Ascending aorta (tissue), 2 donors: ENCODE data around the gene INSC. TPM values are rescaled to one million over a fixed set of nuclear protein-coding genes. Genes with fewer than 3 reads are reported as not detected.

Source experiments
- DNase-seq, 2 donors: peaks; one replicate each; pipeline ENCODE4 v3.0.0-alpha.2; 2019; ENCODE audit warnings: low spot score in 2 of 2
- H3K27ac ChIP-seq, 2 donors: fragments of 200-600 bp; sonication (generic); one replicate each; pipeline ENCODE4 v1.5.1; 2016 to 2017; ENCODE audit warnings: mild to moderate bottlenecking in 1 of 2
- H3K27me3 ChIP-seq: fragments of 200-600 bp; sonication (generic); one replicate; pipeline ENCODE4 v1.5.1; 2017
- H3K36me3 ChIP-seq, 2 donors: fragments of 200-600 bp; sonication (generic); one replicate each; pipeline ENCODE4 v1.5.1; 2016
- H3K4me1 ChIP-seq, 2 donors: fragments of 200-600 bp; sonication (generic); one replicate each; pipeline ENCODE4 v1.5.1; 2016 to 2017; ENCODE audit warnings: mild to moderate bottlenecking in 1 of 2
- H3K4me3 ChIP-seq, 2 donors: fragments of 200-600 bp; sonication (generic); one replicate each; pipeline ENCODE4 v1.5.1; 2016 to 2017; ENCODE audit warnings: mild to moderate bottlenecking in 1 of 2
- H3K9me3 ChIP-seq, 2 donors: fragments of 200-600 bp; sonication (generic); one replicate each; pipeline ENCODE4 v1.5.1; 2016
- CTCF ChIP-seq, 3 experiments: fragments of 200-600 bp in 2 of 3; fragments of 450-650 bp in 1 of 3; sonication (generic) in 2 of 3; IDR thresholded peaks; one replicate each; pipeline ENCODE4 v1.5.1; 2016 to 2019; ENCODE audit warnings: antibody characterized with exemption in 3 of 3, mild to moderate bottlenecking in 1 of 3, moderate library complexity in 1 of 3
- intact Hi-C: fragments of 100-400 bp; cut with DNase I; formaldehyde crosslinking; loops from one replicate; pipeline ENCODE4 v1.15.1; 2023
- total RNA-seq: library from RNA; depleted of rRNA; stranded (reverse); fragments of >200 nt; gene quantifications from one replicate; pipeline ENCODE4 v1.1.0, GENCODE V29; 2016

Gene INSC
- total RNA-seq, 1 donor from 2014 or later = not detected

GRCh38 chr11:15106201-15106965 is 8.3 kb upstream of the INSC start:
- H3K36me3 ChIP-seq = no peaks in the 10 kb centered on the region
- no peak overlapping the region for H3K4me3 ChIP-seq
- intact Hi-C loops = no loop called here
- H3K27ac ChIP-seq = no peak overlapping the region
- no peaks in the 10 kb centered on the region for H3K27me3 ChIP-seq
- no peaks in the 10 kb centered on the region for H3K9me3 ChIP-seq
- no peaks in the 10 kb centered on the region for H3K4me1 ChIP-seq
- TF ChIP-seq CTCF (IDR thresholded peaks at IDR 0.05) = no peak
- no peak for DNase-seq

- Histone ChIP-seq H3K36me3 (no peaks in the 10 kb centered on the region), H3K27me3 (no peaks in the 10 kb centered on the region), H3K27ac (no peak overlapping the region), H3K9me3 (no peaks in the 10 kb centered on the region), H3K4me3 (no peak overlapping the region), H3K4me1 (no peaks in the 10 kb centered on the region)
- intact Hi-C loops = no loop called here
- no peak for DNase-seq
- no peak for TF ChIP-seq CTCF (IDR thresholded peaks at IDR 0.05)
Observed at GRCh38 chr11:15107730-15108515, 6.8 kb upstream of the INSC start.

- intact Hi-C loops = no loop called here
- Histone ChIP-seq H3K4me1 (no peaks in the 10 kb centered on the region), H3K27me3 (no peaks in the 10 kb centered on the region), H3K4me3 (no peak overlapping the region), H3K36me3 (no peaks in the 10 kb centered on the region), H3K9me3 (no peaks in the 10 kb centered on the region), H3K27ac (no peak overlapping the region)
- no peak for TF ChIP-seq CTCF (IDR thresholded peaks at IDR 0.05)
- no peak for DNase-seq
Observed at GRCh38 chr11:15108592-15109130, 6.1 kb upstream of the INSC start.

GRCh38 chr11:15109602-15110001 is 5.1 kb upstream of the INSC start:
- H3K9me3 ChIP-seq = no peaks in the 10 kb centered on the region
- intact Hi-C loops = no loop called here
- DNase-seq = no peak
- TF ChIP-seq CTCF (IDR thresholded peaks at IDR 0.05) = no peak
- H3K4me3 ChIP-seq = no peak overlapping the region
- H3K27ac ChIP-seq = no peak overlapping the region
- no peaks in the 10 kb centered on the region for H3K27me3 ChIP-seq
- peaks cover 0 to 2% of the 10 kb centered on the region in 2 donors for H3K4me1 ChIP-seq
- no peaks in the 10 kb centered on the region for H3K36me3 ChIP-seq

GRCh38 chr11:15111215-15111614 is 3.5 kb upstream of the INSC start:
- no peak for TF ChIP-seq CTCF (IDR thresholded peaks at IDR 0.05)

More at GRCh38 chr11:15111215-15111614, 3.5 kb upstream of the INSC start:
- no peak overlapping the region for H3K27ac ChIP-seq
- no peaks in the 10 kb centered on the region for H3K36me3 ChIP-seq
- H3K27me3 ChIP-seq = no peaks in the 10 kb centered on the region
- no peak overlapping the region for H3K4me3 ChIP-seq
- peaks cover 0 to 8% of the 10 kb centered on the region in 2 donors for H3K4me1 ChIP-seq
- no peak for DNase-seq
- H3K9me3 ChIP-seq = no peaks in the 10 kb centered on the region
- intact Hi-C loops = no loop called here
